Activated naive CD8-positive, alpha-beta T cell treated with anti-CD3 and anti-CD28 coated beads, Interleukin-2, amount 10 ng/mL, durations not matched to agents 7 days and 5 days (primary cell): ENCODE measurements around the gene KRTDAP. TPM values are rescaled to one million over a fixed set of nuclear protein-coding genes. Genes with fewer than 3 reads are reported as not detected.
"Not testable (repeated sequence)": the region's sequence is repeated elsewhere in the genome, so short reads cannot be mapped to it uniquely, and the experiment has no call there.

Source experiments
- ATAC-seq: fragments of 150-1000 bp; cut with Tn5 transposase; one replicate; pipeline ENCODE4 v1.10.0; 2021; ENCODE audit warnings: low read depth, moderate library complexity
- POLR2A ChIA-PET: fragments of 350-600 bp; sonication (Branson Sonifier 250); formaldehyde crosslinking; loops from one replicate; lab custom pipeline; 2021; ENCODE audit warnings: antibody characterized with exemption; lab: Charles Lee
- DNase-seq: peaks from one replicate; pipeline ENCODE4 v3.0.0; 2021
- H3K27ac Mint-ChIP-seq: one replicate; pipeline ENCODE4 v1.8.0; 2022; ENCODE audit warnings: mild to moderate bottlenecking, mixed read lengths
- H3K27me3 Mint-ChIP-seq: one replicate; pipeline ENCODE4 v1.8.0; 2022; ENCODE audit warnings: mild to moderate bottlenecking, moderate library complexity, mixed read lengths
- H3K36me3 Mint-ChIP-seq: one replicate; pipeline ENCODE4 v1.8.0; 2021; ENCODE audit warnings: mild to moderate bottlenecking, mixed read lengths
- H3K4me1 Mint-ChIP-seq: one replicate; pipeline ENCODE4 v1.8.0; 2021; ENCODE audit warnings: mixed read lengths
- H3K4me3 Mint-ChIP-seq: one replicate; pipeline ENCODE4 v1.8.0; 2022; ENCODE audit warnings: mild to moderate bottlenecking, moderate library complexity, mixed read lengths
- H3K9me3 Mint-ChIP-seq: one replicate; pipeline ENCODE4 v1.8.0; 2021; ENCODE audit warnings: mixed read lengths
- total RNA-seq, 2 experiments: library from RNA; stranded (reverse); gene quantifications; one replicate each; pipeline ENCODE4 v1.2.3, GENCODE V29; 2021

Gene KRTDAP
- total RNA-seq, 2 experiments from 2014 or later: not detected

- Mint-ChIP-seq H3K9me3 (no peaks in the 10 kb centered on the region), H3K27me3 (peaks cover 9% of the 10 kb centered on the region), H3K27ac (no peak overlapping the region), H3K36me3 (no peaks in the 10 kb centered on the region), H3K4me3 (no peak overlapping the region), H3K4me1 (peaks cover 22% of the 10 kb centered on the region)
- ATAC-seq (no peak), DNase-seq (no peak)
- POLR2A ChIA-PET: no interaction called here
These were observed 24.0 kb downstream of the KRTDAP start for GRCh38 chr19:35466259-35466658.

- not testable (repeated sequence) for H3K27me3 Mint-ChIP-seq, DNase-seq, H3K9me3 Mint-ChIP-seq, H3K36me3 Mint-ChIP-seq
- ATAC-seq: peak; percentile 27
- peaks cover 27% of the 10 kb centered on the region for H3K4me1 Mint-ChIP-seq
- POLR2A ChIA-PET: interaction anchor here (0.6 to 2.8 kb wide), 8 partner anchors 9 to 194 kb away, joined by 3 to 16 read pairs (median 4); partner anchors contain the start of gene FFAR1
- H3K27ac Mint-ChIP-seq: peak overlapping the region; percentile 95
- H3K4me3 Mint-ChIP-seq: peak overlapping the region; percentile 78
These were observed 27.3 kb downstream of the KRTDAP start for GRCh38 chr19:35462956-35463355.

- Mint-ChIP-seq H3K27ac (peak overlapping the region; percentile 95), H3K4me3 (peak overlapping the region; percentile 78), H3K27me3 (peaks cover 11% of the 10 kb centered on the region), H3K9me3 (no peaks in the 10 kb centered on the region), H3K4me1 (peaks cover 25% of the 10 kb centered on the region), H3K36me3 (no peaks in the 10 kb centered on the region)
- POLR2A ChIA-PET: interaction anchor here (0.6 to 2.8 kb wide), 7 partner anchors 10 to 193 kb away, joined by 3 to 16 read pairs (median 4); partner anchors contain the start of gene FFAR1
- ATAC-seq (peak; percentile 94), DNase-seq (no peak)
These were observed 27.7 kb downstream of the KRTDAP start for GRCh38 chr19:35462476-35462953.

- Mint-ChIP-seq H3K4me1 (peaks cover 25% of the 10 kb centered on the region), H3K27me3 (peaks cover 15% of the 10 kb centered on the region)
- POLR2A ChIA-PET: interaction anchor here (2.8 kb wide), 1 partner anchor 10 kb away, joined by 16 read pairs; no protein-coding TSS in a partner anchor
- H3K36me3 Mint-ChIP-seq, H3K27ac Mint-ChIP-seq, H3K4me3 Mint-ChIP-seq, DNase-seq, ATAC-seq, H3K9me3 Mint-ChIP-seq: not testable (repeated sequence)
These were observed 28.5 kb downstream of the KRTDAP start for GRCh38 chr19:35461788-35462187.

- ATAC-seq (no peak), DNase-seq (no peak)
- H3K9me3 Mint-ChIP-seq: no peaks in the 10 kb centered on the region
- no peaks in the 10 kb centered on the region for H3K36me3 Mint-ChIP-seq
- peaks cover 19% of the 10 kb centered on the region for H3K27me3 Mint-ChIP-seq
- H3K27ac Mint-ChIP-seq: no peak overlapping the region
- POLR2A ChIA-PET: interaction anchor here (2.8 kb wide), 1 partner anchor 10 kb away, joined by 16 read pairs; no protein-coding TSS in a partner anchor
- peaks cover 25% of the 10 kb centered on the region for H3K4me1 Mint-ChIP-seq
- H3K4me3 Mint-ChIP-seq: no peak overlapping the region
These were observed 29.2 kb downstream of the KRTDAP start for GRCh38 chr19:35461060-35461459.

- H3K9me3 Mint-ChIP-seq: no peaks in the 10 kb centered on the region
- POLR2A ChIA-PET: interaction anchor here (2.8 kb wide), 1 partner anchor 9 kb away, joined by 16 read pairs; no protein-coding TSS in a partner anchor
- ATAC-seq: no peak
- no peak overlapping the region for H3K27ac Mint-ChIP-seq
- H3K27me3 Mint-ChIP-seq: peaks cover 19% of the 10 kb centered on the region
- peaks cover 29% of the 10 kb centered on the region for H3K4me1 Mint-ChIP-seq
- no peak for DNase-seq
- no peak overlapping the region for H3K4me3 Mint-ChIP-seq
- H3K36me3 Mint-ChIP-seq: no peaks in the 10 kb centered on the region
These were observed 29.7 kb downstream of the KRTDAP start for GRCh38 chr19:35460608-35461007.

- no peaks in the 10 kb centered on the region for H3K9me3 Mint-ChIP-seq
- peak overlapping the region; percentile 35 for H3K27ac Mint-ChIP-seq
- no peak for DNase-seq
- H3K4me3 Mint-ChIP-seq: no peak overlapping the region
- no peak for ATAC-seq
- POLR2A ChIA-PET: interaction anchor here (0.6 kb wide), 1 partner anchor 16 kb away, joined by 7 read pairs; no protein-coding TSS in a partner anchor
- H3K27me3 Mint-ChIP-seq: peaks cover 16% of the 10 kb centered on the region
- H3K36me3 Mint-ChIP-seq: no peaks in the 10 kb centered on the region
- H3K4me1 Mint-ChIP-seq: peaks cover 28% of the 10 kb centered on the region
These were observed 30.7 kb downstream of the KRTDAP start for GRCh38 chr19:35459414-35460082.

- no peaks in the 10 kb centered on the region for H3K36me3 Mint-ChIP-seq
- H3K27ac Mint-ChIP-seq: no peak overlapping the region
- POLR2A ChIA-PET: no interaction called here
- no peaks in the 10 kb centered on the region for H3K9me3 Mint-ChIP-seq
- peaks cover 27% of the 10 kb centered on the region for H3K4me1 Mint-ChIP-seq
- ATAC-seq (no peak), DNase-seq (no peak)
- peaks cover 14% of the 10 kb centered on the region for H3K27me3 Mint-ChIP-seq
- H3K4me3 Mint-ChIP-seq: no peak overlapping the region
These were observed 31.4 kb downstream of the KRTDAP start for GRCh38 chr19:35458731-35459391.

- H3K27me3 Mint-ChIP-seq: peaks cover 14% of the 10 kb centered on the region
These were observed 32.1 kb downstream of the KRTDAP start for GRCh38 chr19:35458192-35458591.

GRCh38 chr19:35457173-35457572 is 33.1 kb downstream of the KRTDAP start:
- no peak for ATAC-seq
- POLR2A ChIA-PET: interaction anchor here (0.6 kb wide), 1 partner anchor 42 kb away, joined by 7 read pairs; no protein-coding TSS in a partner anchor
- H3K36me3 Mint-ChIP-seq: no peaks in the 10 kb centered on the region
- peaks cover 16% of the 10 kb centered on the region for H3K27me3 Mint-ChIP-seq
- no peak for DNase-seq
- no peak overlapping the region for H3K4me3 Mint-ChIP-seq
- no peaks in the 10 kb centered on the region for H3K9me3 Mint-ChIP-seq
- H3K27ac Mint-ChIP-seq: no peak overlapping the region
- peaks cover 12% of the 10 kb centered on the region for H3K4me1 Mint-ChIP-seq

More at GRCh38 chr19:35458192-35458591, 32.1 kb downstream of the KRTDAP start:
- POLR2A ChIA-PET: no interaction called here
- Mint-ChIP-seq H3K9me3 (no peaks in the 10 kb centered on the region), H3K4me3 (no peak overlapping the region), H3K4me1 (peaks cover 21% of the 10 kb centered on the region), H3K27ac (no peak overlapping the region), H3K36me3 (no peaks in the 10 kb centered on the region)
- DNase-seq: no peak
- no peak for ATAC-seq

GRCh38 chr19:35455616-35456201 is 34.6 kb downstream of the KRTDAP start:
- no peaks in the 10 kb centered on the region for H3K36me3 Mint-ChIP-seq
- H3K27ac Mint-ChIP-seq: no peak overlapping the region
- DNase-seq (no peak), ATAC-seq (no peak)
- H3K4me3 Mint-ChIP-seq: no peak overlapping the region
- POLR2A ChIA-PET: interaction anchor here (0.7 kb wide), 2 partner anchors 122 to 152 kb away, joined by 4 read pairs; no protein-coding TSS in a partner anchor
- peaks cover 16% of the 10 kb centered on the region for H3K27me3 Mint-ChIP-seq
- H3K9me3 Mint-ChIP-seq: no peaks in the 10 kb centered on the region
- peaks cover 18% of the 10 kb centered on the region for H3K4me1 Mint-ChIP-seq

GRCh38 chr19:35454663-35455062 is 35.6 kb downstream of the KRTDAP start:
- no peak for DNase-seq

More at GRCh38 chr19:35454663-35455062, 35.6 kb downstream of the KRTDAP start:
- Mint-ChIP-seq H3K9me3 (no peaks in the 10 kb centered on the region), H3K4me1 (peaks cover 16% of the 10 kb centered on the region), H3K36me3 (no peaks in the 10 kb centered on the region), H3K27me3 (peaks cover 16% of the 10 kb centered on the region), H3K27ac (no peak overlapping the region), H3K4me3 (no peak overlapping the region)
- no peak for ATAC-seq
- POLR2A ChIA-PET: no interaction called here
